Smooth muscle cell (in vitro differentiated cells): Measurements from ENCODE around the gene NDFIP1. TPM values are rescaled to one million over a fixed set of nuclear protein-coding genes. Genes with fewer than 3 reads are reported as not detected.

ENCODE experiments used
- DNase-seq: peaks from one replicate; lab custom pipeline; 2025; ENCODE audit not compliant: unreplicated experiment; lab: John Stamatoyannopoulos, UW
- H2AFZ ChIP-seq: fragments of 200-600 bp; sonication (generic); 2 replicates; pipeline ENCODE4 v1.6.0; 2016; ENCODE audit warnings: antibody characterized with exemption, low read depth, mild to moderate bottlenecking
- H3F3A ChIP-seq: fragments of 200-600 bp; sonication (generic); 2 replicates; pipeline ENCODE4 v1.6.0; 2017; ENCODE audit warnings: antibody characterized with exemption, low read depth
- H3K27ac ChIP-seq: fragments of 200-600 bp; sonication (generic); 2 replicates; pipeline ENCODE4 v1.5.1; 2016; ENCODE audit warnings: low read depth, mild to moderate bottlenecking
- H3K27me3 ChIP-seq: fragments of 200-600 bp; sonication (generic); 2 replicates; pipeline ENCODE4 v1.6.1; 2016; ENCODE audit warnings: low read depth, mild to moderate bottlenecking
- H3K36me3 ChIP-seq: fragments of 200-600 bp; sonication (generic); 2 replicates; pipeline ENCODE4 v1.5.1; 2016; ENCODE audit warnings: low read depth
- H3K4me1 ChIP-seq: fragments of 200-600 bp; sonication (generic); 2 replicates; pipeline ENCODE4 v1.5.1; 2016; ENCODE audit warnings: low read depth
- H3K4me2 ChIP-seq: fragments of 200-600 bp; sonication (generic); 2 replicates; pipeline ENCODE4 v1.6.0; 2016; ENCODE audit warnings: mild to moderate bottlenecking
- H3K4me3 ChIP-seq: fragments of 200-600 bp; sonication (generic); 2 replicates; pipeline ENCODE4 v1.5.1; 2016; ENCODE audit warnings: mild to moderate bottlenecking
- H3K79me2 ChIP-seq: fragments of 200-600 bp; sonication (generic); 2 replicates; pipeline ENCODE4 v1.6.0; 2016; ENCODE audit warnings: low read depth, mild to moderate bottlenecking
- H3K9ac ChIP-seq: fragments of 200-600 bp; sonication (generic); 2 replicates; pipeline ENCODE4 v1.6.0; 2016; ENCODE audit warnings: low read depth
- H3K9me3 ChIP-seq: fragments of 200-600 bp; sonication (generic); replicated peaks from 2 replicates; pipeline ENCODE4 v1.5.1; 2016; ENCODE audit warnings: low read depth
- H4K20me1 ChIP-seq: fragments of 200-600 bp; sonication (generic); 2 replicates; pipeline ENCODE4 v1.6.0; 2016; ENCODE audit warnings: low read depth
- WGBS: methylation state at CpG from one replicate; pipeline ENCODE4 v1.1.7; 2016; ENCODE audit warnings: low lambda C conversion rate; 5-methylcytosine and 5-hydroxymethylcytosine counted together
- polyA plus RNA-seq: library from polyadenylated mRNA; unstranded; fragments of >200 nt; fragmentation: Nextera tagmentation; extraction: Ambion mirVana; gene quantifications from 2 replicates; pipeline ENCODE4 v1.2.1, GENCODE V29; 2016
- total RNA-seq: library from RNA; depleted of rRNA; stranded (reverse); fragments of >200 nt; gene quantifications from 2 replicates; pipeline ENCODE4 v1.2.3, GENCODE V29; 2014
- TF ChIP-seq, protein P1 (sequence below): fragments of 200-600 bp; sonication (generic); IDR thresholded peaks from 2 replicates; pipeline ENCODE4 v1.5.1; 2017; ENCODE audit warnings: borderline replicate concordance, mild to moderate bottlenecking, antibody characterized with exemption; ENCODE audit not compliant: insufficient read depth, poor library complexity, severe bottlenecking

Gene NDFIP1, protein sequence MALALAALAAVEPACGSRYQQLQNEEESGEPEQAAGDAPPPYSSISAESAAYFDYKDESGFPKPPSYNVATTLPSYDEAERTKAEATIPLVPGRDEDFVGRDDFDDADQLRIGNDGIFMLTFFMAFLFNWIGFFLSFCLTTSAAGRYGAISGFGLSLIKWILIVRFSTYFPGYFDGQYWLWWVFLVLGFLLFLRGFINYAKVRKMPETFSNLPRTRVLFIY
- 71.6 and 76.6 TPM in 2 replicates for total RNA-seq
- polyA plus RNA-seq = 41.6 and 44.5 TPM in 2 replicates

DNA sequence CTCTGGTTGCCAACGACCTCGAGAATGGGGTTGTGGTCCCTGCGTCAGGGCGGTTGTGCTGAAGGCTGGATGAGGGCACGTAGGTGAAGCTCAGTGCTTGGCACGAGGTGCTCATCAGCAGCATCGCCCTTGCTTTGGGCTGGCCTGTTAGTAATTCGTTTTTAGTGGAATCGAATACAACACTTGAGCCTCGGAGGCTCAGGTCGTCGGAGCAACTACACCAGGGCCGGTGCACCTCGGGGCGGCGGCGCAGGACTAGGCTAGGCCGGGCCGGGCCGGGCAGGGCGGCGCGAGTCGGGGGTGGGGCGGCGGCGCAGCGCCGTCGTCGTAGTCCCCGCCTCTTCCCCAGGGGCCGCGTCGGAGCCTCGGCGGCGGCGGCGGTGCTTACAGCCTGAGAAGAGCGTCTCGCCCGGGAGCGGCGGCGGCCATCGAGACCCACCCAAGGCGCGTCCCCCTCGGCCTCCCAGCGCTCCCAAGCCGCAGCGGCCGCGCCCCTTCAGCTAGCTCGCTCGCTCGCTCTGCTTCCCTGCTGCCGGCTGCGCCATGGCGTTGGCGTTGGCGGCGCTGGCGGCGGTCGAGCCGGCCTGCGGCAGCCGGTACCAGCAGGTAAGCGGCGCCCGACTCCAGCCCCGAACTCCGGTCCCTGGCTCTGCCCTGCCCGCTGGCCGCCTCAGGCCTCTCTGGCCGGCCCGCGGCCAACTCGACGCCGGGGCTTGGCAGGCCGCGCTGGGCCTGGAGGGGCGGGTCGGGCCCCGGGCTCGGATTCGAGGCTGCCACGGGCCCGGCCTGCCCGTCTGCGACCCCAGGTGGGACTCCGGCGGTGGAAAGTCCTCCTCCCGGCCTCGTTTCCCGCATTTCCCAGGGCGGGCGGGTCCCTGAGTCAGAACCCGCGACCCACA lies at the start of gene NDFIP1:
Gene NDFIP1 (plus strand): TSS at position 348 of the 899 bp plus-strand sequence. CDS start 196 bp downstream, at position 544.
- H3K9me3 ChIP-seq = no peaks in the 10 kb centered on the region
- H3K4me1 ChIP-seq = peaks cover 14% of the 10 kb centered on the region
- H3F3A ChIP-seq = peaks cover 12% of the 10 kb centered on the region
- no peaks in the 10 kb centered on the region for H3K36me3 ChIP-seq
- H3K9ac ChIP-seq = peak within 1 kb of the TSS; percentile 88
- H3K4me2 ChIP-seq = peak within 1 kb of the TSS; percentile 96
- DNase-seq = peak; percentile 43
- H4K20me1 ChIP-seq = peaks cover 44% of the 10 kb centered on the region
- H3K4me3 ChIP-seq = peak within 1 kb of the TSS; percentile 82
- peaks cover 43% of the 10 kb centered on the region for H3K79me2 ChIP-seq
- peak within 1 kb of the TSS; percentile 80 for H2AFZ ChIP-seq
- WGBS = 6% methylated on average over 61 of the region's 103 CpGs
- H3K27ac ChIP-seq = peak within 1 kb of the TSS; percentile 75
- TF ChIP-seq, protein P1, sequence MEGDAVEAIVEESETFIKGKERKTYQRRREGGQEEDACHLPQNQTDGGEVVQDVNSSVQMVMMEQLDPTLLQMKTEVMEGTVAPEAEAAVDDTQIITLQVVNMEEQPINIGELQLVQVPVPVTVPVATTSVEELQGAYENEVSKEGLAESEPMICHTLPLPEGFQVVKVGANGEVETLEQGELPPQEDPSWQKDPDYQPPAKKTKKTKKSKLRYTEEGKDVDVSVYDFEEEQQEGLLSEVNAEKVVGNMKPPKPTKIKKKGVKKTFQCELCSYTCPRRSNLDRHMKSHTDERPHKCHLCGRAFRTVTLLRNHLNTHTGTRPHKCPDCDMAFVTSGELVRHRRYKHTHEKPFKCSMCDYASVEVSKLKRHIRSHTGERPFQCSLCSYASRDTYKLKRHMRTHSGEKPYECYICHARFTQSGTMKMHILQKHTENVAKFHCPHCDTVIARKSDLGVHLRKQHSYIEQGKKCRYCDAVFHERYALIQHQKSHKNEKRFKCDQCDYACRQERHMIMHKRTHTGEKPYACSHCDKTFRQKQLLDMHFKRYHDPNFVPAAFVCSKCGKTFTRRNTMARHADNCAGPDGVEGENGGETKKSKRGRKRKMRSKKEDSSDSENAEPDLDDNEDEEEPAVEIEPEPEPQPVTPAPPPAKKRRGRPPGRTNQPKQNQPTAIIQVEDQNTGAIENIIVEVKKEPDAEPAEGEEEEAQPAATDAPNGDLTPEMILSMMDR = no peak
- no peaks in the 10 kb centered on the region for H3K27me3 ChIP-seq

DNA sequence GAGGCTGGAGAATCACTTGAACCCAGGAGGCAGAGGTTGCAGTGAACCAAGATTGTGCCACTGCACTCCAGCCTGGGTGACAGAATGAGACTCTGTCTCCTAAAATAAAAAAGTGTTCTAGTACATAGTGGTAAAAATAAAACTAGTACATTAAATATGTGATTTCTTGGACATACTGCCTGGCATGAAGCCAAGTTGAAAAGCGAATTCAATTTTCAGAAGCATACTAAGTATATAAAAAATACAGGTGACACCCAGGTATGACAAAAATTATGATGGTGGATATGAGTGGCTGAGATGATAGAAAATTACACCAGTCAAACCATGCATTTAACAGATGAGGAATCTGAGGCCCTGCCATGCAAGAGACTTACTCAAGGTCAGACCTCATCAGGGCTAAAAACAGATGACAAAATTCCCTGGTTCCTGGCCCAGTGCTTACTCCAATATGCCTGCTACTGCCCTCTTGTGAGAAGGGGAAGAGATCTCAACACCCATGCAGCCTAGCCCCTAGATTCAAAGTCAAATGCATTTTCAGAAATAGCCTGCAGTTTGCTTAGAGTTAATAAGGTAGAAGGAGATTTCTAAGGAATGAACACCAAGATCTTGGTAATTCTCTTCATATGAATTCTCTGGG lies 49.2 kb upstream of the NDFIP1 start:
- no peak overlapping the region for H2AFZ ChIP-seq
- H3K4me3 ChIP-seq = no peak overlapping the region
- no peak for DNase-seq
- no peaks in the 10 kb centered on the region for H3F3A ChIP-seq
- H3K9me3 ChIP-seq = no peaks in the 10 kb centered on the region
- H3K9ac ChIP-seq = no peak overlapping the region
- no peaks in the 10 kb centered on the region for H3K79me2 ChIP-seq
- no peaks in the 10 kb centered on the region for H4K20me1 ChIP-seq
- WGBS = 100% methylated on average over 1 of the region's 1 CpG
- TF ChIP-seq, protein P1 = no peak
- no peak overlapping the region for H3K4me2 ChIP-seq
- no peak overlapping the region for H3K27ac ChIP-seq
- H3K27me3 ChIP-seq = no peaks in the 10 kb centered on the region
- peaks cover 8% of the 10 kb centered on the region for H3K4me1 ChIP-seq
- no peaks in the 10 kb centered on the region for H3K36me3 ChIP-seq

DNA sequence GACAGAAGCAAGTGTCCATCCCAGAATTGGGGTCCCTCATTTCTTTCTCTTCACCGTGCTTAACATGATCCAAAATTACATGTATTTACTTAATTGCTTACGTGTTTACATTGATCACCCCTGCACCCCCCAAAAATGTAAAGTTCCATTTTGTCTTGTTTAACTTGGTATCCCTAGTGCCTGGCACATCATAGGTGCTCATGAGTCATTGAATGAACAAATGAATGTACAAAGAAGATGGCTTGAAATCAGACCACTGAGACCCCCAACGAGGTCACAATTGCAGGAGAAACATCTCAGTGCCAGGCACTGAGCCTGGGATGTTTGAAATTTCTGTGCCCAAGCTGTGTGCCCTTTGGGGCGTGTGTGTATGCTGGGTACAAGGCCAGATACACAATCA lies 45.2 kb upstream of the NDFIP1 start:
- Histone ChIP-seq H3F3A (no peaks in the 10 kb centered on the region), H3K27ac (no peak overlapping the region), H3K79me2 (no peaks in the 10 kb centered on the region), H2AFZ (peak overlapping the region; percentile 32), H3K36me3 (no peaks in the 10 kb centered on the region), H3K9ac (no peak overlapping the region), H3K4me1 (peaks cover 11% of the 10 kb centered on the region), H3K4me2 (peak overlapping the region; percentile 74), H4K20me1 (no peaks in the 10 kb centered on the region), H3K4me3 (no peak overlapping the region), H3K9me3 (no peaks in the 10 kb centered on the region), H3K27me3 (no peaks in the 10 kb centered on the region)
- TF ChIP-seq, protein P1 = no peak
- DNase-seq = no peak
- 79% methylated on average over 4 of the region's 4 CpGs for WGBS
